Measurements from ENCODE around the gene TPX2.
A peak's percentile ranks its signal among the peaks of the same experiment; 100 is the strongest.
"Not testable (repeated sequence)": the region's sequence is repeated elsewhere in the genome, so short reads cannot be mapped to it uniquely, and the experiment has no call there.

Gene TPX2

GRCh38 chr20:31723319-31724078, 15.6 kb upstream of the TPX2 start:
- Mint-ChIP-seq H3K36me3 (peaks cover 37% of the 10 kb centered on the region), H3K4me1 (peaks cover 33% of the 10 kb centered on the region), H3K4me3 (peak overlapping the region; percentile 99), H3K27ac (peak overlapping the region; percentile 99), H3K9me3 (no peaks in the 10 kb centered on the region), H3K27me3 (no peaks in the 10 kb centered on the region)
- ATAC-seq, result peak; percentile 96

- no peak overlapping the region for H3K4me3 Mint-ChIP-seq
- H3K36me3 Mint-ChIP-seq, result no peaks in the 10 kb centered on the region
- H3K4me1 Mint-ChIP-seq, result no peaks in the 10 kb centered on the region
- no peaks in the 10 kb centered on the region for H3K9me3 Mint-ChIP-seq
- H3K27ac Mint-ChIP-seq, result no peak overlapping the region
- ATAC-seq, result no peak
- no peaks in the 10 kb centered on the region for H3K27me3 Mint-ChIP-seq
These were observed 7.8 kb upstream of the TPX2 start for GRCh38 chr20:31731321-31731717.

GRCh38 chr20:31739550-31739977, 474 bp downstream of the TPX2 start:
- Mint-ChIP-seq H3K4me1 (no peaks in the 10 kb centered on the region), H3K27ac (no peak overlapping the region), H3K27me3 (no peaks in the 10 kb centered on the region), H3K36me3 (peaks cover 4% of the 10 kb centered on the region), H3K9me3 (no peaks in the 10 kb centered on the region), H3K4me3 (no peak overlapping the region)
- ATAC-seq, result no peak

GRCh38 chr20:31740208-31740607, 1.1 kb downstream of the TPX2 start:
- H3K4me1 Mint-ChIP-seq, result no peaks in the 10 kb centered on the region
- peaks cover 5% of the 10 kb centered on the region for H3K36me3 Mint-ChIP-seq
- ATAC-seq, result no peak
- no peak overlapping the region for H3K4me3 Mint-ChIP-seq
- no peaks in the 10 kb centered on the region for H3K27me3 Mint-ChIP-seq
- H3K27ac Mint-ChIP-seq, result no peak overlapping the region
- H3K9me3 Mint-ChIP-seq, result no peaks in the 10 kb centered on the region

- no peaks in the 10 kb centered on the region for H3K9me3 Mint-ChIP-seq
- ATAC-seq, result no peak
- no peaks in the 10 kb centered on the region for H3K27me3 Mint-ChIP-seq
- H3K27ac Mint-ChIP-seq, result no peak overlapping the region
- no peak overlapping the region for H3K4me3 Mint-ChIP-seq
- H3K4me1 Mint-ChIP-seq, result no peaks in the 10 kb centered on the region
- peaks cover 5% of the 10 kb centered on the region for H3K36me3 Mint-ChIP-seq
These were observed 1.7 kb downstream of the TPX2 start for GRCh38 chr20:31740656-31741323.

- no peak for ATAC-seq
- no peaks in the 10 kb centered on the region for H3K27me3 Mint-ChIP-seq
- H3K4me1 Mint-ChIP-seq, result no peaks in the 10 kb centered on the region
- H3K9me3 Mint-ChIP-seq, result no peaks in the 10 kb centered on the region
- H3K36me3 Mint-ChIP-seq, result peaks cover 5% of the 10 kb centered on the region
- no peak overlapping the region for H3K27ac Mint-ChIP-seq
- H3K4me3 Mint-ChIP-seq, result no peak overlapping the region
These were observed 7.2 kb downstream of the TPX2 start for GRCh38 chr20:31746068-31746878.

- not testable (repeated sequence) for H3K36me3 Mint-ChIP-seq, ATAC-seq, H3K27me3 Mint-ChIP-seq, H3K27ac Mint-ChIP-seq, H3K4me3 Mint-ChIP-seq, H3K9me3 Mint-ChIP-seq, H3K4me1 Mint-ChIP-seq
These were observed 7.9 kb downstream of the TPX2 start for GRCh38 chr20:31747028-31747427.

- Mint-ChIP-seq H3K36me3 (peaks cover 5% of the 10 kb centered on the region), H3K9me3 (no peaks in the 10 kb centered on the region), H3K4me1 (no peaks in the 10 kb centered on the region), H3K27me3 (no peaks in the 10 kb centered on the region), H3K27ac (no peak overlapping the region), H3K4me3 (no peak overlapping the region)
- no peak for ATAC-seq
These were observed 8.6 kb downstream of the TPX2 start for GRCh38 chr20:31747640-31748039.

- ATAC-seq, result no peak
- no peaks in the 10 kb centered on the region for H3K27me3 Mint-ChIP-seq
- peaks cover 4% of the 10 kb centered on the region for H3K36me3 Mint-ChIP-seq
- no peaks in the 10 kb centered on the region for H3K9me3 Mint-ChIP-seq
- H3K4me3 Mint-ChIP-seq, result no peak overlapping the region
- H3K4me1 Mint-ChIP-seq, result no peaks in the 10 kb centered on the region
- no peak overlapping the region for H3K27ac Mint-ChIP-seq
These were observed 10.1 kb downstream of the TPX2 start for GRCh38 chr20:31749223-31749622.

- Mint-ChIP-seq H3K4me3 (no peak overlapping the region), H3K36me3 (no peaks in the 10 kb centered on the region), H3K27ac (no peak overlapping the region), H3K4me1 (no peaks in the 10 kb centered on the region), H3K9me3 (no peaks in the 10 kb centered on the region), H3K27me3 (no peaks in the 10 kb centered on the region)
- ATAC-seq, result no peak
These were observed 12.0 kb downstream of the TPX2 start for GRCh38 chr20:31751126-31751525.

GRCh38 chr20:31757254-31757653, 18.2 kb downstream of the TPX2 start:
- no peak for ATAC-seq
- Mint-ChIP-seq H3K9me3 (no peaks in the 10 kb centered on the region), H3K36me3 (no peaks in the 10 kb centered on the region), H3K4me1 (no peaks in the 10 kb centered on the region), H3K27ac (no peak overlapping the region), H3K27me3 (no peaks in the 10 kb centered on the region), H3K4me3 (no peak overlapping the region)

- H3K4me3 Mint-ChIP-seq, result no peak overlapping the region
- no peak for ATAC-seq
- no peak overlapping the region for H3K27ac Mint-ChIP-seq
- no peaks in the 10 kb centered on the region for H3K36me3 Mint-ChIP-seq
- no peaks in the 10 kb centered on the region for H3K4me1 Mint-ChIP-seq
- H3K27me3 Mint-ChIP-seq, result no peaks in the 10 kb centered on the region
- H3K9me3 Mint-ChIP-seq, result no peaks in the 10 kb centered on the region
These were observed 19.4 kb downstream of the TPX2 start for GRCh38 chr20:31758521-31758920.

- no peaks in the 10 kb centered on the region for H3K27me3 Mint-ChIP-seq
These were observed 19.9 kb downstream of the TPX2 start for GRCh38 chr20:31758991-31759390.

GRCh38 chr20:31759836-31760518, 20.9 kb downstream of the TPX2 start:
- no peak for ATAC-seq
- Mint-ChIP-seq H3K9me3 (no peaks in the 10 kb centered on the region), H3K4me1 (no peaks in the 10 kb centered on the region), H3K4me3 (no peak overlapping the region), H3K36me3 (no peaks in the 10 kb centered on the region), H3K27ac (no peak overlapping the region), H3K27me3 (no peaks in the 10 kb centered on the region)

More at GRCh38 chr20:31758991-31759390, 19.9 kb downstream of the TPX2 start:
- Mint-ChIP-seq H3K4me1 (no peaks in the 10 kb centered on the region), H3K36me3 (no peaks in the 10 kb centered on the region), H3K27ac (no peak overlapping the region), H3K4me3 (no peak overlapping the region), H3K9me3 (no peaks in the 10 kb centered on the region)
- no peak for ATAC-seq
